ENCODE results near the gene ENPP3. TPM values are rescaled to one million over a fixed set of nuclear protein-coding genes. Genes with fewer than 3 reads are reported as not detected.

The ENPP3 gene
- total RNA-seq, 1 experiment from 2014 or later = not detected

GRCh38 chr6:131782764-131783163 lies 145.7 kb downstream of the ENPP3 start (continued):
- TF ChIP-seq ARID4B (CRISPR knock-in tag; IDR thresholded peaks at IDR 0.05; ENCODE audit: borderline replicate concordance) (no peak), ZNF263 (CRISPR knock-in tag; IDR thresholded peaks at IDR 0.05; ENCODE audit: low read depth) (no peak), GTF2I (CRISPR knock-in tag; conservative IDR thresholded peaks at IDR 0.05) (no peak), ZNF138 (CRISPR knock-in tag; conservative IDR thresholded peaks at IDR 0.05) (no peak), KAT7 (CRISPR knock-in tag; IDR thresholded peaks at IDR 0.05; ENCODE audit: borderline replicate concordance) (no peak), GABPB1 (CRISPR knock-in tag; IDR thresholded peaks at IDR 0.05) (no peak), CREM (CRISPR knock-in tag; IDR thresholded peaks at IDR 0.05) (no peak), TEAD1 (CRISPR knock-in tag; IDR thresholded peaks at IDR 0.05) (no peak), CBFB (CRISPR knock-in tag; IDR thresholded peaks at IDR 0.05; ENCODE audit: low read depth) (no peak), USF2 (CRISPR knock-in tag; IDR thresholded peaks at IDR 0.05) (no peak), ZMAT4 (CRISPR knock-in tag; IDR thresholded peaks at IDR 0.05) (no peak), ZNF219 (CRISPR knock-in tag; IDR thresholded peaks at IDR 0.05; ENCODE audit: borderline replicate concordance) (no peak), USF1 (CRISPR knock-in tag; IDR thresholded peaks at IDR 0.05) (no peak)

GRCh38 chr6:131784561-131784960 lies 147.5 kb downstream of the ENPP3 start:
- Mint-ChIP-seq H3K9me3 (no peaks in the 10 kb centered on the region), H3K27me3 (ENCODE audit: low read depth) (peaks cover 24% of the 10 kb centered on the region), H3K4me3 (no peak overlapping the region), H3K36me3 (no peaks in the 10 kb centered on the region), H3K27ac (no peak overlapping the region), H3K4me1 (peaks cover 5% of the 10 kb centered on the region)
- ChIA-PET POLR2A (no interaction called here), CTCF (no interaction called here)
- ATAC-seq (no peak), DNase-seq (ENCODE audit: low spot score) (no peak)
- TF ChIP-seq FOXP1 (CRISPR knock-in tag; IDR thresholded peaks at IDR 0.05; ENCODE audit: borderline replicate concordance) (no peak), ZNF425 (CRISPR knock-in tag; conservative IDR thresholded peaks at IDR 0.05) (no peak), ESRRA (CRISPR knock-in tag; IDR thresholded peaks at IDR 0.05; ENCODE audit: borderline replicate concordance) (no peak), ZNF232 (CRISPR knock-in tag; IDR thresholded peaks at IDR 0.05) (no peak), ZNF396 (CRISPR knock-in tag; IDR thresholded peaks at IDR 0.05; ENCODE audit: borderline replicate concordance) (no peak), ZNF671 (CRISPR knock-in tag; IDR thresholded peaks at IDR 0.05) (no peak), ERG (CRISPR knock-in tag; IDR thresholded peaks at IDR 0.05) (no peak), STAT6 (CRISPR knock-in tag; conservative IDR thresholded peaks at IDR 0.05; ENCODE audit: low read depth) (no peak), CTCF (IDR thresholded peaks at IDR 0.05) (no peak), NR3C1 (CRISPR knock-in tag; conservative IDR thresholded peaks at IDR 0.05; ENCODE audit: low read depth) (no peak), OVOL2 (CRISPR knock-in tag; IDR thresholded peaks at IDR 0.05; ENCODE audit: borderline replicate concordance) (no peak)

Measured in WTC11 (cell line).